ENCODE results near the gene EIF1AD. TPM values are rescaled to one million over a fixed set of nuclear protein-coding genes. Genes with fewer than 3 reads are reported as not detected.

EIF1AD gene
- total RNA-seq, 3 donors from 2014 or later = 25.5 to 35.3 (median 30.3) TPM

DNA sequence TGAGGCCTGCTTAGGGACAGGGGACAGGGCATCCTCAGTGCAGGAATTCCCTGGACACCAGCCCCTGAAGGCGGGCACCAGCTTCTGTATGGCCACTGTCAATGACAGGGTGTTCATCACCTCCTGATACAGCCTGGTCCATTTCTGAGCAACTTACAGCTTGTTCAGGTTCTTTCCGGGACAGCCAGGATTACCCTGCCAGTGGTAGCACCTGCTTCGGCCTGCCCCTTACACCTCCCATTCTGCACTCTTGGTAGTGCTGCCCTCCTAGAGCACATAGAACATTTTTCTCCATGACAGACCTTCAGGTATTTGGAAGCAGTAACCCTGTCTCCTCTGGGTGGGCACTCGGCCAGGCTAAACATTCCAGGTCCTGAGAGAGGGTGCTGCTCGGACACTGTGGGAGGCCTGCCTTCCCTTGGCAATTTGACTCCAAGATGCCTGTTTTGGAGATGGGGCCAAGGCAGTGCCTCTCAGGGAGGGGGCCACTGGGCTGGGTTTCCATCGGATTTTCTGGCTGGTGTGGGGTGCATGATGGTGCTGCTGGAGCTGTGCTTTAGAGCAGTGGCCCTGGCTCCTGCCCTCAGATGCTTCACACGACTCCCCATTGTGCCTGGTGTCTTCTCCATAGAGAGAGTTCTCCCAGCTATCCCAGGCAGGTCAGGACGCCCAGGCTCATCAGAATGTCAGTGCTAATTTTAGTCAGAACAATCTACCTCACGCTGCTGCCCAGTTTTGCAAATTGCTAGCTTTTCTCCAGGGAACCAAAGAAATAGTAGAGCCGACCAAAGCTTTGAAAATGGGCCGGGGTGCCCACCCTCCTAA is 45.8 kb upstream of the EIF1AD start:
- TF ChIP-seq, protein P1, sequence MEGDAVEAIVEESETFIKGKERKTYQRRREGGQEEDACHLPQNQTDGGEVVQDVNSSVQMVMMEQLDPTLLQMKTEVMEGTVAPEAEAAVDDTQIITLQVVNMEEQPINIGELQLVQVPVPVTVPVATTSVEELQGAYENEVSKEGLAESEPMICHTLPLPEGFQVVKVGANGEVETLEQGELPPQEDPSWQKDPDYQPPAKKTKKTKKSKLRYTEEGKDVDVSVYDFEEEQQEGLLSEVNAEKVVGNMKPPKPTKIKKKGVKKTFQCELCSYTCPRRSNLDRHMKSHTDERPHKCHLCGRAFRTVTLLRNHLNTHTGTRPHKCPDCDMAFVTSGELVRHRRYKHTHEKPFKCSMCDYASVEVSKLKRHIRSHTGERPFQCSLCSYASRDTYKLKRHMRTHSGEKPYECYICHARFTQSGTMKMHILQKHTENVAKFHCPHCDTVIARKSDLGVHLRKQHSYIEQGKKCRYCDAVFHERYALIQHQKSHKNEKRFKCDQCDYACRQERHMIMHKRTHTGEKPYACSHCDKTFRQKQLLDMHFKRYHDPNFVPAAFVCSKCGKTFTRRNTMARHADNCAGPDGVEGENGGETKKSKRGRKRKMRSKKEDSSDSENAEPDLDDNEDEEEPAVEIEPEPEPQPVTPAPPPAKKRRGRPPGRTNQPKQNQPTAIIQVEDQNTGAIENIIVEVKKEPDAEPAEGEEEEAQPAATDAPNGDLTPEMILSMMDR (IDR thresholded peaks at IDR 0.05) = no peak
- DNase-seq (no peak), ATAC-seq (no peak)
- peaks cover 11% of the 10 kb centered on the region for H3K4me1 ChIP-seq (ENCODE audit: low read depth)
- no peaks in the 10 kb centered on the region for H3K9me3 ChIP-seq
- intact Hi-C loops (cut with DNase I, micrococcal nuclease) = no loop called here
- no peaks in the 10 kb centered on the region for H3K36me3 ChIP-seq (ENCODE audit: low read depth)
- H3K4me3 ChIP-seq = no peak overlapping the region

DNA sequence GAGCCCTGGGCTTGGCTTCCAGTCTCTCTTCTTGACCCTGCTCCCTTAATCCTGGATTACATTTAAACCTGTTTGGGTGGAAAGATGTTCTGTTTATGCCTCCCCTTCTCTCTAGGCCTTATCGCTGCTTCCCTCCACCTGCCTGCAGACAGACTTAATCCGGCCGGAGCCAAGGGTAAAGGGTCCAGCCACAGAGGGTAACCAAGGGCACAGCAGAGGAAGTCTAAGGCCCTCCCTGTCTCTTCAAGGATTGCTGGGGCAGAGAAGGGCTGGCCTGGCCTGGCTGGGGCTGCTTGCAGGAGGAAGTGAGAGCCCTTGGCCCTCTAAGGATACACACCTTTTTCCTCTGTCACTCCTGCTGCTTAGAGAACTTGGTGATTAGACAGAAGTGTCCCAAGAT is 44.9 kb upstream of the EIF1AD start:
- ATAC-seq (no peak), DNase-seq (no peak)
- Histone ChIP-seq H3K4me1 (ENCODE audit: low read depth) (peaks cover 11% of the 10 kb centered on the region), H3K4me3 (no peak overlapping the region), H3K36me3 (ENCODE audit: low read depth) (no peaks in the 10 kb centered on the region), H3K9me3 (no peaks in the 10 kb centered on the region)
- TF ChIP-seq, protein P1 (IDR thresholded peaks at IDR 0.05) = no peak
- intact Hi-C loops (cut with DNase I, micrococcal nuclease) = no loop called here

DNA sequence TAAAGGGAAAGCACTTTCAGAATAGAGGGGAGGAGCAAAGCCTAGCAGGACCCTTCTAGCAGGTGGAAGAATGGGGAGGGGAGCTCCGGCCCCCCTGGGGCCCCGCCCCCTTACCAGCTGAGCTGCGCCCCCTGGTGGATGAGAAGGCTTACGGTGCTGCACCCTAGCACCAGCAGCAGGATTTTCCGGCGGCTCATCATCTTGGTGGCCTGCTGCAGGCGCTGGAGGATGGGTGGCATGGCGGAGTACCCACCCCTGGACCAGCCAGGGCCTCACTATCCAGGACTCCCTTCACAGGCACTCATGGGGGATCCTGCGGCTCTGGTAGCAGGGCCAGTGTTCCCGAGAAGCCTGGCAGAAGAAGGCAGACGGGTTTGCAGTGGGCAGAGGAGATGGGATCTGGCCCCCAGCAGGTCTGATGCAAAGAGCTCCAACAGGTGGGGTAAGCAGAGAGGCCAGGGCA is 43.3 kb upstream of the EIF1AD start:
- Histone ChIP-seq H3K4me3 (no peak overlapping the region), H3K4me1 (ENCODE audit: low read depth) (no peaks in the 10 kb centered on the region), H3K9me3 (no peaks in the 10 kb centered on the region), H3K36me3 (ENCODE audit: low read depth) (no peaks in the 10 kb centered on the region)
- intact Hi-C loops (cut with DNase I, micrococcal nuclease) = no loop called here
- TF ChIP-seq, protein P1 (IDR thresholded peaks at IDR 0.05) = peak; percentile 79
- DNase-seq (peak; percentile 76 to 80 (median 79)), ATAC-seq (peak; percentile 91)

DNA sequence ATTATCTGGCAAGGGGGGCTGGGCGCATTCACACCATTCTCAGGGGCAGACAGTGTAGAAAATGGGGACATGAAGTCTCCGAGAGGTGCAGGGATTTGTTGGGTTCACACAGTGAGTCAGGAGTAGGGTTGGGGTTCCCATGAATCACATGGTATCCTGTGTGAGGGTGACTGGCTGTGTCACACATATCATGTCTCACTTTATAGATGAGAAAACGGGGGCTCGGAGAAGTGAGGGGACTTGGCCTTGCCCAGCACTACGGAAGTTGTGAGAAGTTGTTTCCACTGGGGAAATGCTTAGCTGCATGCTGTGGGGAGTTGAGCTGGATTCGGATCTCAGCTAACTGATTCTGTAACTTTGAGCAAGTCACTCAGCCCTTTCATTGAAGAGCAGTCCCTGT is 42.8 kb upstream of the EIF1AD start:
- Histone ChIP-seq H3K4me3 (no peak overlapping the region), H3K9me3 (no peaks in the 10 kb centered on the region), H3K36me3 (ENCODE audit: low read depth) (no peaks in the 10 kb centered on the region), H3K4me1 (ENCODE audit: low read depth) (no peaks in the 10 kb centered on the region)
- ATAC-seq = no peak
- intact Hi-C loops (cut with DNase I, micrococcal nuclease) = no loop called here
- no peak for DNase-seq
- TF ChIP-seq, protein P1 (IDR thresholded peaks at IDR 0.05) = no peak

DNA sequence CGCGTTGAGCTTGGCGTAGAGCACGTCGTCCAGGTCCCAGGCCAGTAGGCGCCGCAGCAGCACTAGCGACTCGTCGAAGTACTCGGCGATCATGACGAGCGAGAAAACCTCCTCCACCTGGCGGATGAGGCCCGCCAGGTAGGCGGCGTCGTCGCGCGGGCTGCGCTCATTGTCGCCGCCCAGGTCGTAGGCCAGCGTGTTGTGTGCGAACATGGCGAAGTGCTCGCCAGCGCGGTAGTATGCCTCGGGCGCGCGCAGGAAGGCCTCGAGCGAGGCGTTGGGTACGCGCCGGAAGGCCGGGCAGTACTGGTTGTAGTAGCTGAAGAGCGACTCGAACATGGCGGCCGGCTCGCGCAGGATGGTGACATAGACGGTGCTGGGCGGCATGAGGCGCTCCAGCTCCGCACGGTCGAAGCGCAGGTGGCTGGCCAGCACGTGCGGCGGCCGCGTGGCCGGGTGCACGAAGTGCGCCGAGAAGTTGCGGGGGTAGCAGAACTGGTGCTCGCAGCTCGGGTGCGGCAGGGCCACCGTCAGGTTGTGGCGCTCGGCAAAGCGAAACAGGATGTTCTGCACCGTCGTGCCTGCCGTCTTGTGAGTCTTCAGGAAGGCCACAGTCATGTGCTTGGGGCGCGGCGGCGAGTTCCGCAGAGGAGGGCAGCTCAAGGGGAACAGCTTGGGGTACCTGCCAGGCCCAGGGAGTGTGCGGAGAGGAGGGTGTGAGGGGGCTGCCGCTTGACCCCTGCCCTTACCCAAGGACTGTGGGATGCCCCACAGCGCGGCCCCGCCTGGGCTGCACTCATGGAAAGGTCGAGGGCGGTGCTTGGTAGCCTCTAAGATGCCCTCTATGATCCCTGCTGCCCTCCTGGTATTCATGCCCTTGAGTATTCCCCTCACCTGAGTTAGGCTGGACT is 41.3 kb upstream of the EIF1AD start:
- DNase-seq = no peak
- Histone ChIP-seq H3K36me3 (ENCODE audit: low read depth) (no peaks in the 10 kb centered on the region), H3K9me3 (no peaks in the 10 kb centered on the region), H3K4me1 (ENCODE audit: low read depth) (no peaks in the 10 kb centered on the region), H3K4me3 (no peak overlapping the region)
- ATAC-seq = no peak
- TF ChIP-seq, protein P1 (IDR thresholded peaks at IDR 0.05) = no peak
- intact Hi-C loops (cut with DNase I, micrococcal nuclease) = no loop called here

Data from mucosa of descending colon (tissue), 3 donors.